Karpas-422 (cell line): Measurements from ENCODE around the gene CD33. TPM values are rescaled to one million over a fixed set of nuclear protein-coding genes. Genes with fewer than 3 reads are reported as not detected.
"Not testable (repeated sequence)": the region's sequence is repeated elsewhere in the genome, so short reads cannot be mapped to it uniquely, and the experiment has no call there.

Experiments used
- DNase-seq: peaks from one replicate; pipeline ENCODE4 v3.0.0-alpha.2; 2015
- H2AFZ ChIP-seq: fragments of 200-600 bp; sonication (generic); 2 replicates; pipeline ENCODE4 v1.6.1; 2014; ENCODE audit warnings: antibody characterized with exemption, low read length, mixed read lengths
- H3K27ac ChIP-seq: fragments of 200-600 bp; sonication (generic); 2 replicates; pipeline ENCODE4 v1.5.1; 2014; ENCODE audit warnings: mild to moderate bottlenecking, low read length, moderate library complexity
- H3K27me3 ChIP-seq: fragments of 200-600 bp; sonication (generic); 2 replicates; pipeline ENCODE4 v1.6.1; 2014; ENCODE audit warnings: low read length, mixed read lengths
- H3K36me3 ChIP-seq: fragments of 200-600 bp; sonication (generic); 2 replicates; pipeline ENCODE4 v1.6.1; 2014; ENCODE audit warnings: low read length, mixed read lengths; ENCODE audit not compliant: insufficient read depth
- H3K4me1 ChIP-seq: fragments of 200-600 bp; sonication (generic); 2 replicates; pipeline ENCODE4 v1.6.1; 2014; ENCODE audit warnings: mild to moderate bottlenecking, low read length, mixed read lengths
- H3K4me2 ChIP-seq: fragments of 200-600 bp; sonication (generic); 2 replicates; pipeline ENCODE4 v1.6.1; 2014; ENCODE audit warnings: low read length, low read depth, mild to moderate bottlenecking; ENCODE audit not compliant: poor library complexity, severe bottlenecking
- H3K4me3 ChIP-seq: fragments of 200-600 bp; sonication (generic); 2 replicates; pipeline ENCODE4 v1.5.1; 2014; ENCODE audit warnings: mild to moderate bottlenecking, antibody characterized with exemption, low read length, mixed read lengths
- H3K79me2 ChIP-seq: fragments of 200-600 bp; sonication (generic); 2 replicates; pipeline ENCODE4 v1.6.1; 2014; ENCODE audit warnings: mild to moderate bottlenecking, low read length, mixed read lengths
- H3K9ac ChIP-seq: fragments of 200-600 bp; sonication (generic); 2 replicates; pipeline ENCODE4 v1.6.0; 2014; ENCODE audit warnings: low read length
- H3K9me2 ChIP-seq: fragments of 200-600 bp; sonication (generic), shearing (Covaris generic); replicated peaks from 2 replicates; pipeline ENCODE4 v1.6.0; 2014; ENCODE audit warnings: mild to moderate bottlenecking, low read length, moderate library complexity; ENCODE audit not compliant: insufficient read depth
- H3K9me3 ChIP-seq: fragments of 300-700, 200-600 bp; sonication (generic); 2 replicates; pipeline ENCODE4 v1.6.1; 2014; ENCODE audit warnings: low read length, mixed read lengths
- H4K20me1 ChIP-seq: fragments of 200-600 bp; sonication (generic); 2 replicates; pipeline ENCODE4 v1.6.1; 2014; ENCODE audit warnings: mild to moderate bottlenecking, antibody characterized with exemption, low read length, low read depth; ENCODE audit not compliant: insufficient read depth
- total RNA-seq: library from RNA; depleted of rRNA; stranded (reverse); fragments of >200 nt; shearing (Covaris generic); gene quantifications from 2 replicates; pipeline ENCODE4 v1.2.3, GENCODE V29; 2014; ENCODE audit warnings: low replicate concordance

CD33 gene
- total RNA-seq, 1 experiment from 2014 or later = 18.1 TPM

GRCh38 chr19:51200071-51200666 is 24.7 kb upstream of the CD33 start:
- H3K9ac ChIP-seq = no peak overlapping the region
- no peaks in the 10 kb centered on the region for H4K20me1 ChIP-seq
- H3K4me2 ChIP-seq = no peak overlapping the region
- H3K36me3 ChIP-seq = no peaks in the 10 kb centered on the region
- no peak overlapping the region for H3K27ac ChIP-seq
- H3K9me2 ChIP-seq = no peaks in the 10 kb centered on the region
- H2AFZ ChIP-seq = no peak overlapping the region
- no peaks in the 10 kb centered on the region for H3K27me3 ChIP-seq
- DNase-seq = no peak
- H3K9me3 ChIP-seq = no peaks in the 10 kb centered on the region
- H3K79me2 ChIP-seq = no peaks in the 10 kb centered on the region
- H3K4me1 ChIP-seq = peaks cover 5% of the 10 kb centered on the region; the same call in 1 of the 2 replicates
- H3K4me3 ChIP-seq = no peak overlapping the region

GRCh38 chr19:51201712-51202111 is 23.2 kb upstream of the CD33 start:
- Histone ChIP-seq H3K4me1 (peaks cover 5% of the 10 kb centered on the region; the same call in 1 of the 2 replicates), H3K27ac (no peak overlapping the region), H3K9me2 (no peaks in the 10 kb centered on the region), H3K79me2 (no peaks in the 10 kb centered on the region), H2AFZ (no peak overlapping the region), H3K9ac (no peak overlapping the region), H3K9me3 (no peaks in the 10 kb centered on the region), H3K4me3 (no peak overlapping the region), H3K4me2 (no peak overlapping the region), H3K27me3 (no peaks in the 10 kb centered on the region), H4K20me1 (no peaks in the 10 kb centered on the region), H3K36me3 (no peaks in the 10 kb centered on the region)
- no peak for DNase-seq

GRCh38 chr19:51203916-51204315 is 21.0 kb upstream of the CD33 start:
- Histone ChIP-seq H3K27me3 (no peaks in the 10 kb centered on the region), H3K27ac (no peak overlapping the region), H2AFZ (no peak overlapping the region), H3K4me3 (no peak overlapping the region), H3K9me3 (no peaks in the 10 kb centered on the region), H3K79me2 (no peaks in the 10 kb centered on the region), H3K4me1 (peaks cover 5% of the 10 kb centered on the region; the same call in 1 of the 2 replicates), H3K9ac (no peak overlapping the region), H4K20me1 (no peaks in the 10 kb centered on the region), H3K9me2 (no peaks in the 10 kb centered on the region), H3K4me2 (no peak overlapping the region), H3K36me3 (no peaks in the 10 kb centered on the region)
- DNase-seq = no peak

GRCh38 chr19:51204321-51204720 is 20.6 kb upstream of the CD33 start:
- Histone ChIP-seq H3K4me2 (no peak overlapping the region), H3K9me2 (no peaks in the 10 kb centered on the region), H3K27ac (no peak overlapping the region), H3K36me3 (no peaks in the 10 kb centered on the region), H2AFZ (no peak overlapping the region), H3K4me3 (no peak overlapping the region), H3K79me2 (no peaks in the 10 kb centered on the region), H3K9me3 (no peaks in the 10 kb centered on the region), H3K4me1 (peaks cover 5% of the 10 kb centered on the region; the same call in 1 of the 2 replicates), H3K27me3 (no peaks in the 10 kb centered on the region), H3K9ac (no peak overlapping the region), H4K20me1 (no peaks in the 10 kb centered on the region)
- no peak for DNase-seq

- DNase-seq = no peak
- no peak overlapping the region for H2AFZ ChIP-seq
- H3K4me3 ChIP-seq = no peak overlapping the region
- no peaks in the 10 kb centered on the region for H3K9me3 ChIP-seq
- H3K27me3 ChIP-seq = no peaks in the 10 kb centered on the region
- no peaks in the 10 kb centered on the region for H4K20me1 ChIP-seq
- no peak overlapping the region for H3K9ac ChIP-seq
- H3K36me3 ChIP-seq = no peaks in the 10 kb centered on the region
- no peaks in the 10 kb centered on the region for H3K79me2 ChIP-seq
- H3K27ac ChIP-seq = no peak overlapping the region
- no peak overlapping the region for H3K4me2 ChIP-seq
- H3K9me2 ChIP-seq = no peaks in the 10 kb centered on the region
- no peaks in the 10 kb centered on the region for H3K4me1 ChIP-seq
Measured at GRCh38 chr19:51207747-51208146, 17.1 kb upstream of the CD33 start.

GRCh38 chr19:51210191-51210784 is 14.6 kb upstream of the CD33 start:
- H3K27ac ChIP-seq = no peak overlapping the region
- H4K20me1 ChIP-seq = no peaks in the 10 kb centered on the region
- no peaks in the 10 kb centered on the region for H3K9me2 ChIP-seq
- no peak overlapping the region for H2AFZ ChIP-seq
- no peak overlapping the region for H3K9ac ChIP-seq
- H3K36me3 ChIP-seq = no peaks in the 10 kb centered on the region
- H3K4me3 ChIP-seq = no peak overlapping the region
- no peaks in the 10 kb centered on the region for H3K79me2 ChIP-seq
- H3K4me2 ChIP-seq = no peak overlapping the region
- DNase-seq = no peak
- no peaks in the 10 kb centered on the region for H3K9me3 ChIP-seq
- H3K4me1 ChIP-seq = no peaks in the 10 kb centered on the region
- H3K27me3 ChIP-seq = no peaks in the 10 kb centered on the region

- H3K4me1 ChIP-seq, H3K4me2 ChIP-seq, H3K4me3 ChIP-seq, H3K27ac ChIP-seq, H3K9ac ChIP-seq, H3K9me3 ChIP-seq, H2AFZ ChIP-seq, H4K20me1 ChIP-seq, DNase-seq, H3K36me3 ChIP-seq, H3K79me2 ChIP-seq, H3K9me2 ChIP-seq, H3K27me3 ChIP-seq: not testable (repeated sequence)
Measured at GRCh38 chr19:51210874-51211361, 14.0 kb upstream of the CD33 start.

GRCh38 chr19:51211833-51212232 is 13.0 kb upstream of the CD33 start:
- Histone ChIP-seq H3K79me2 (no peaks in the 10 kb centered on the region), H3K27me3 (no peaks in the 10 kb centered on the region), H2AFZ (no peak overlapping the region), H3K36me3 (no peaks in the 10 kb centered on the region), H3K4me1 (no peaks in the 10 kb centered on the region), H3K27ac (no peak overlapping the region), H3K4me2 (no peak overlapping the region), H3K9me2 (no peaks in the 10 kb centered on the region), H3K9me3 (no peaks in the 10 kb centered on the region), H4K20me1 (no peaks in the 10 kb centered on the region), H3K4me3 (no peak overlapping the region), H3K9ac (no peak overlapping the region)
- no peak for DNase-seq
